Skin of body (tissue), 2 donors: ENCODE results near the gene NEMF. TPM values are rescaled to one million over a fixed set of nuclear protein-coding genes. Genes with fewer than 3 reads are reported as not detected.
"Not testable (repeated sequence)": the region's sequence is repeated elsewhere in the genome, so short reads cannot be mapped to it uniquely, and the experiment has no call there.

Experiments used
- DNase-seq: peaks from one replicate; lab custom pipeline; 2025; lab: John Stamatoyannopoulos, UW
- total RNA-seq: library from RNA; depleted of rRNA; stranded (reverse); fragments of >200 nt; gene quantifications from one replicate; pipeline ENCODE4 v1.2.3, GENCODE V29; 2014

NEMF gene
- total RNA-seq, 1 donor from 2014 or later, result 115 TPM

GRCh38 chr14:49880267-49881064, 27.9 kb upstream of the NEMF start:
- DNase-seq, result no peak

GRCh38 chr14:49879646-49880204, 27.1 kb upstream of the NEMF start:
- peak; percentile 20 for DNase-seq

GRCh38 chr14:49876563-49877127, 24.1 kb upstream of the NEMF start:
- no peak for DNase-seq

- DNase-seq, result no peak
Observed at GRCh38 chr14:49875640-49876198, 23.1 kb upstream of the NEMF start.

DNA sequence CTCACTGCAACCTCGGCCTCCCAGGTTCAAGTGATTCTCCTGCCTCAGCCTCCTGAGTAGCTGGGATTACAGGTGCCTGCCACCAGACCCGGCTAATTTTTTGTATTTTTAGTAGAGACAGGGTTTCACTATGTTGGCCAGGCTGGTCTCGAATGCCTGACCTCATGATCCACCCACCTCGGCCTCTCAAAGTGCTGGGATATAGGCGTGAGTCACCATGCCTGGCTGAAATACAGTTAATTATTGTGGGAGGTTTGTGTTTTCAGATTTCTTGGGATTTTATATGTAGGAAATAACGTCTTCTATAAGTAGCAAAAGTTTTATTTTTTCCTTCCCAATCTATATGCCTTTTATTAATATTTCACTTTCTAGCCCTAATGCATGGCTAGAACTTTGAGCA, 21.0 kb upstream of the NEMF start:
- DNase-seq, result not testable (repeated sequence)

GRCh38 chr14:49870908-49871307, 18.3 kb upstream of the NEMF start:
- no peak for DNase-seq

DNA sequence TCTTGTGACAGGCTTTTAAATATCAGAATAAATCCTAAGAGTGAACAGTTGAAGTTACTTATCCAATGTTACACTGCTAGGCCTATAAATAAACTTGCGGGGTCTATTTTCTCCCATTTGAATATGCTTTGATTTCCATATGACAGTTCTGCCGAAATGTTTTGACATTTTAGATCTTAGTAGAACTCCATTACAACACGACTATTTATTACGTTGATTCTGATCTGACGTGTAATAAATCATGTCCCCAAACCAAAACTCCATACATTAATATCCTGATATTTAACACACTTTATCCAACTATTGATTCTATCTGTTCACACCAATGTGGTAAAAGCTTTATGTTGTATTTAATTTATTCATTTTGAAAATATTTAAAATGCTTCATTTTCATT, 16.1 kb upstream of the NEMF start:
- peak; percentile 51 for DNase-seq

- DNase-seq, result peak; percentile 90
Observed at GRCh38 chr14:49867831-49868719, 15.5 kb upstream of the NEMF start.

- peak; percentile 58 for DNase-seq
Observed at GRCh38 chr14:49865431-49865859, 12.9 kb upstream of the NEMF start.

GRCh38 chr14:49863487-49864281, 11.1 kb upstream of the NEMF start:
- DNase-seq, result no peak

GRCh38 chr14:49862089-49862673, 9.6 kb upstream of the NEMF start:
- DNase-seq, result peak; percentile 93

GRCh38 chr14:49861699-49862088, 9.1 kb upstream of the NEMF start:
- DNase-seq, result peak; percentile 82

GRCh38 chr14:49860988-49861698, 8.6 kb upstream of the NEMF start:
- no peak for DNase-seq

DNA sequence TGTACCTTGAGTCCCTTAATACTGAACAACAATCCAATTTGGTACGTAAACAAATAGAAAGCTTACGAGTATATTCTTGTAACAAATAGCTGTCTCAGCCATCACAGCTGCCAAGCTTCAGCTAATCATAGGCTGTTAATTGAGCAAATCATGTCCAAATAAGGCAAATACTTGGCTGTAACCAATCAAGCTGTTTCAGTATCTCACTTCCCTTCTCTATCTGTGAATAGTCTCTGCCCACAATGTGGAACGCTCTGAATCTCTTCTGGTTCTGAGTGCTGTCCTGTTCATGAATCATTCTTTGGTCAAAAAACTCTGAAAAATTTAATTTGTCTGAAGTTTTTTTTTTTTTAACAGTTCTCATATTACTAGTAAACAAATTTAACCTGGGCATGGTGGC, 5.8 kb upstream of the NEMF start:
- DNase-seq, result no peak

GRCh38 chr14:49857427-49858003, 4.9 kb upstream of the NEMF start:
- no peak for DNase-seq

GRCh38 chr14:49853572-49854375, 1.2 kb upstream of the NEMF start:
- peak; percentile 45 for DNase-seq

DNA sequence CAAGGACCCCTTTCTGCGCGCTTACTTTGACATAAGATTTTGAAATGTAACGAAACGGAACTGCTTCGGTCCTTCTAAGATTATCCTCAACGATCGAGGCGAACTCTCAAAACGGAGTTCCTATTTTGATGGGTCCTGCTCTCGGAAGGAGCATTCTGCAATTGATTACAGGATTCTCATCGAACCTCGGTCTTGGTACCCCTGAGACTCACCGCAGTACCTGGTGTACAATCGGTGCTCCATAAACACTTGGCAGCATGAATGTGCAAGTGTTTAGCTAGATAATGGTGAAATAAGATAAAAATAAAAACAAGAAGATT, 530 bp upstream of the NEMF start:
- no peak for DNase-seq

DNA sequence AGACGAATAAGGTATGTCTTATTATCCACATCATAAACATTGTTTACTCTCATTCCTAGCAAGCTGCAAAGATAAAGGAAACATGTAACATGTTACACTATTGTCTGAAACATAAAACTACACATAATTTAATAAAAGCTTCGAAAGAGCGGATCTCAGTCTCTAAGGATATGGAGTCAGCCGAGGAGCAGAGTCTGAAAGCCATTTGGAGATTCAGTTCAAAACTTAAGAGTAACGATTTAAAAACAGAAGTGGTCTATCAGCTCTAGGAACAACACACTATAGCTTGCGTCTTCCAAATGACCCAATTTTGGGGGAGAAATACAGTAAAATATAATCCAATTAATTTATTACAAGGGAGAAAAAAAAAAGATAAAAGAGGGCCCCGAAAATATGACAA, 775 bp downstream of the NEMF start:
- no peak for DNase-seq
